ENCODE data around the gene WDFY3.
"Not testable (repeated sequence)": the region's sequence is repeated elsewhere in the genome, so short reads cannot be mapped to it uniquely, and the experiment has no call there.

- TF ChIP-seq, protein P1, sequence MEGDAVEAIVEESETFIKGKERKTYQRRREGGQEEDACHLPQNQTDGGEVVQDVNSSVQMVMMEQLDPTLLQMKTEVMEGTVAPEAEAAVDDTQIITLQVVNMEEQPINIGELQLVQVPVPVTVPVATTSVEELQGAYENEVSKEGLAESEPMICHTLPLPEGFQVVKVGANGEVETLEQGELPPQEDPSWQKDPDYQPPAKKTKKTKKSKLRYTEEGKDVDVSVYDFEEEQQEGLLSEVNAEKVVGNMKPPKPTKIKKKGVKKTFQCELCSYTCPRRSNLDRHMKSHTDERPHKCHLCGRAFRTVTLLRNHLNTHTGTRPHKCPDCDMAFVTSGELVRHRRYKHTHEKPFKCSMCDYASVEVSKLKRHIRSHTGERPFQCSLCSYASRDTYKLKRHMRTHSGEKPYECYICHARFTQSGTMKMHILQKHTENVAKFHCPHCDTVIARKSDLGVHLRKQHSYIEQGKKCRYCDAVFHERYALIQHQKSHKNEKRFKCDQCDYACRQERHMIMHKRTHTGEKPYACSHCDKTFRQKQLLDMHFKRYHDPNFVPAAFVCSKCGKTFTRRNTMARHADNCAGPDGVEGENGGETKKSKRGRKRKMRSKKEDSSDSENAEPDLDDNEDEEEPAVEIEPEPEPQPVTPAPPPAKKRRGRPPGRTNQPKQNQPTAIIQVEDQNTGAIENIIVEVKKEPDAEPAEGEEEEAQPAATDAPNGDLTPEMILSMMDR (IDR thresholded peaks at IDR 0.05; ENCODE audit: low read depth, low read length): not testable (repeated sequence)
- TF ChIP-seq EZH2phosphoT487 (IDR thresholded peaks at IDR 0.05; ENCODE audit: low read depth): not testable (repeated sequence)
Observed at GRCh38 chr4:84806541-84806940, 159.9 kb downstream of the WDFY3 start.

Data from OCI-LY3 (cell line).